Breast epithelium (tissue), 3 donors: ENCODE results near the gene FDXACB1.

Experiments
- POLR2A ChIP-seq: fragments of 450-650 bp; IDR thresholded peaks from one replicate; pipeline ENCODE4 v1.6.1; 2016; ENCODE audit warnings: antibody characterized with exemption, mild to moderate bottlenecking, moderate library complexity
- POLR2AphosphoS5 ChIP-seq, 3 donors: sonication (generic); formaldehyde crosslinking; IDR thresholded peaks; one replicate each; pipeline ENCODE4 v1.6.1; 2017; ENCODE audit warnings: antibody characterized with exemption in 3 of 3
- TF ChIP-seq, protein P1 (sequence below), 3 donors: fragments of 450-650 bp; IDR thresholded peaks; one replicate each; pipeline ENCODE4 v1.5.1; 2016 to 2017; ENCODE audit warnings: antibody characterized with exemption in 3 of 3, mild to moderate bottlenecking in 3 of 3, moderate library complexity in 3 of 3

DNA sequence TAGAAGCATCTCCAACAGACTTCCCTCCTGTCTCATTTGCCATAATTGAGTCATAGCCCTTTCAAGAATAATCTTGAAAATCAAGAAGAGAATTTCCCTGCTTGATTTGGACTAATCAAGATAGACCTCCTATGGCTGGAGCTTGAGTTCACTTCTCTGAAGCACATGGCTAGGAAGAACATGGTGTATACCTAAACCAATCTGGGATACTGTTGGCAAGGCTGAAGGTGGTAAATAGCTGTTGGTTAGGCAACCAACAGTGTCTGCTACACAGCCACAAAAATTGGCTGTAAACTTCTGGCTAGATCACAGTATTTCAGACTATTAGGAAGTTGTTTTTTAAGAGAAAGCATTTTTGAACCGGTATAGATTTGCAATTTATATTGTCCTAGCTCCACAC, 27.7 kb upstream of the FDXACB1 start:
- TF ChIP-seq, protein P1, sequence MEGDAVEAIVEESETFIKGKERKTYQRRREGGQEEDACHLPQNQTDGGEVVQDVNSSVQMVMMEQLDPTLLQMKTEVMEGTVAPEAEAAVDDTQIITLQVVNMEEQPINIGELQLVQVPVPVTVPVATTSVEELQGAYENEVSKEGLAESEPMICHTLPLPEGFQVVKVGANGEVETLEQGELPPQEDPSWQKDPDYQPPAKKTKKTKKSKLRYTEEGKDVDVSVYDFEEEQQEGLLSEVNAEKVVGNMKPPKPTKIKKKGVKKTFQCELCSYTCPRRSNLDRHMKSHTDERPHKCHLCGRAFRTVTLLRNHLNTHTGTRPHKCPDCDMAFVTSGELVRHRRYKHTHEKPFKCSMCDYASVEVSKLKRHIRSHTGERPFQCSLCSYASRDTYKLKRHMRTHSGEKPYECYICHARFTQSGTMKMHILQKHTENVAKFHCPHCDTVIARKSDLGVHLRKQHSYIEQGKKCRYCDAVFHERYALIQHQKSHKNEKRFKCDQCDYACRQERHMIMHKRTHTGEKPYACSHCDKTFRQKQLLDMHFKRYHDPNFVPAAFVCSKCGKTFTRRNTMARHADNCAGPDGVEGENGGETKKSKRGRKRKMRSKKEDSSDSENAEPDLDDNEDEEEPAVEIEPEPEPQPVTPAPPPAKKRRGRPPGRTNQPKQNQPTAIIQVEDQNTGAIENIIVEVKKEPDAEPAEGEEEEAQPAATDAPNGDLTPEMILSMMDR (IDR thresholded peaks at IDR 0.05), result no peak
- TF ChIP-seq POLR2A (no peak), POLR2AphosphoS5 (IDR thresholded peaks at IDR 0.05) (no peak)
